ENCODE results near the gene CCDC18. TPM values are rescaled to one million over a fixed set of nuclear protein-coding genes. Genes with fewer than 3 reads are reported as not detected.

The CCDC18 gene
- total and polyA plus RNA-seq, 9 donors = 1.5 to 4.5 (median 2.8) TPM

- no peak for TF ChIP-seq POLR2A (IDR thresholded peaks at IDR 0.05)
- no peak for TF ChIP-seq EP300 (IDR thresholded peaks at IDR 0.05)
- TF ChIP-seq CTCF (IDR thresholded peaks at IDR 0.05) = no peak
- Histone ChIP-seq H3K4me1 (ENCODE audit: insufficient read depth) (peaks cover 5% of the 10 kb centered on the region), H3K9me3 (no peaks in the 10 kb centered on the region), H3K27ac (peak overlapping the region in 1 of 2 donors; percentile 100), H3K4me3 (peak overlapping the region; percentile 91), H3K36me3 (no peaks in the 10 kb centered on the region), H3K27me3 (no peaks in the 10 kb centered on the region)
- WGBS, 3 donors = 11 to 22% (median 13%) methylated on average over 5 of the region's 5 CpGs
- intact Hi-C loops (cut with DNase I) = no loop called here
- DNase-seq = peak in 1 of 5 donors; percentile 24
Measured at GRCh38 chr1:93178418-93178817, 2.1 kb upstream of the CCDC18 start.

- Histone ChIP-seq H3K9me3 (no peaks in the 10 kb centered on the region), H3K27me3 (no peaks in the 10 kb centered on the region), H3K36me3 (no peaks in the 10 kb centered on the region), H3K4me1 (ENCODE audit: insufficient read depth) (peaks cover 5% of the 10 kb centered on the region), H3K27ac (peak within 1 kb of the TSS; percentile 82 to 100), H3K4me3 (peak within 1 kb of the TSS; percentile 91)
- DNase-seq = peak; percentile 97 to 98 (median 98)
- intact Hi-C loops (cut with DNase I) = loop anchor here in 1 of 4 donors (2.0 kb wide), 1 partner anchor 101 kb away; the partner anchor contains the start of gene MTF2
- TF ChIP-seq EP300 (IDR thresholded peaks at IDR 0.05) = no peak
- peak; percentile 96 for TF ChIP-seq POLR2A (IDR thresholded peaks at IDR 0.05)
- TF ChIP-seq CTCF (IDR thresholded peaks at IDR 0.05) = peak in 2 of 3 donors; percentile 49 to 60
- 0 to 1% (median 0%) methylated on average over 66 to 78 of the region's 78 CpGs for WGBS, 3 donors
Measured at GRCh38 chr1:93179886-93180722, 420 bp upstream of the CCDC18 start, which contains the start of gene TMED5. TSS of gene TMED5 (minus strand) at chr1:93180413. CDS start at chr1:93180242, 171 bp downstream.

- Histone ChIP-seq H3K27ac (no peak overlapping the region), H3K36me3 (no peaks in the 10 kb centered on the region), H3K27me3 (no peaks in the 10 kb centered on the region), H3K9me3 (no peaks in the 10 kb centered on the region), H3K4me3 (no peak overlapping the region), H3K4me1 (ENCODE audit: insufficient read depth) (no peaks in the 10 kb centered on the region)
- 92 to 96% (median 95%) methylated on average over 1 of the region's 1 CpG for WGBS, 3 donors
- intact Hi-C loops (cut with DNase I) = no loop called here
- no peak for DNase-seq
- TF ChIP-seq POLR2A (IDR thresholded peaks at IDR 0.05) (no peak), CTCF (IDR thresholded peaks at IDR 0.05) (no peak), EP300 (IDR thresholded peaks at IDR 0.05) (no peak)
Measured at GRCh38 chr1:93186667-93187066, 6.1 kb downstream of the CCDC18 start.

GRCh38 chr1:93190432-93190831 lies 9.9 kb downstream of the CCDC18 start:
- TF ChIP-seq CTCF (IDR thresholded peaks at IDR 0.05) = no peak
- TF ChIP-seq EP300 (IDR thresholded peaks at IDR 0.05) = no peak
- TF ChIP-seq POLR2A (IDR thresholded peaks at IDR 0.05) = no peak
- Histone ChIP-seq H3K27ac (no peak overlapping the region), H3K4me1 (ENCODE audit: insufficient read depth) (no peaks in the 10 kb centered on the region), H3K9me3 (no peaks in the 10 kb centered on the region), H3K27me3 (no peaks in the 10 kb centered on the region), H3K4me3 (no peak overlapping the region), H3K36me3 (no peaks in the 10 kb centered on the region)
- 95 to 100% (median 99%) methylated on average over 3 of the region's 3 CpGs for WGBS, 3 donors
- DNase-seq = no peak
- intact Hi-C loops (cut with DNase I) = no loop called here
